ENCODE results near the gene C16orf96. TPM values are rescaled to one million over a fixed set of nuclear protein-coding genes. Genes with fewer than 3 reads are reported as not detected.
A peak's percentile ranks its signal among the peaks of the same experiment; 100 is the strongest.

The C16orf96 gene
- polyA plus RNA-seq, 1 experiment, result not detected

DNA sequence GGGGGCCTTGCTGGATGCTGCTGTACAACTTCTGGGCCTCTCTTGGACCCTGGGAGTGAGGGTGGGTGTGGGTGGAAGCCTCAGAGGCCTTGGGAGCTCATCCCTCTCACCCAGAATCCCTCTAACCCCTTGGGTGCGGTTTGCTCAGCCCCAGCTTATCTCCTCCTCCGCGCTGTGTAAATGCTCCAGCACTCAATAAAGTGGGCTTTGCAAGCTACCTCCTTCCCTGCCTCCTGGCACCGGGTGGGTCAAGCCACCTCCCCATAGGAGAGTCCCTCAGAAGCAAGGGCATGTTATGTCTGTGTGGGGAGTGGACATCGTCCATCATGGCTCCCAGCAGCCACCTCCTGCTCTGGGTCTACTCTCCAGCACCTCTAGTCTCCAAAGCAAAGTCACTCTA is 46.0 kb upstream of the C16orf96 start:
- H3K27ac ChIP-seq (ENCODE audit: low read depth, low read length), result no peak overlapping the region
- no peak overlapping the region for H3K4me3 ChIP-seq (ENCODE audit: low read depth, low read length)
- ChIA-PET CTCF (interaction anchor here (0.9 to 6.8 kb wide), 6 partner anchors 7 to 114 kb away, joined by 3 to 45 read pairs (median 6); partner anchors contain the start of gene MGRN1), POLR2A (no interaction called here)
- DNase-seq (ENCODE audit: low read depth, low spot score), result no peak
- H3K9me3 ChIP-seq (ENCODE audit: control insufficient read depth, insufficient read depth, low read length), result no peaks in the 10 kb centered on the region; the same call in 1 of the 2 replicates
- TF ChIP-seq, protein P1, sequence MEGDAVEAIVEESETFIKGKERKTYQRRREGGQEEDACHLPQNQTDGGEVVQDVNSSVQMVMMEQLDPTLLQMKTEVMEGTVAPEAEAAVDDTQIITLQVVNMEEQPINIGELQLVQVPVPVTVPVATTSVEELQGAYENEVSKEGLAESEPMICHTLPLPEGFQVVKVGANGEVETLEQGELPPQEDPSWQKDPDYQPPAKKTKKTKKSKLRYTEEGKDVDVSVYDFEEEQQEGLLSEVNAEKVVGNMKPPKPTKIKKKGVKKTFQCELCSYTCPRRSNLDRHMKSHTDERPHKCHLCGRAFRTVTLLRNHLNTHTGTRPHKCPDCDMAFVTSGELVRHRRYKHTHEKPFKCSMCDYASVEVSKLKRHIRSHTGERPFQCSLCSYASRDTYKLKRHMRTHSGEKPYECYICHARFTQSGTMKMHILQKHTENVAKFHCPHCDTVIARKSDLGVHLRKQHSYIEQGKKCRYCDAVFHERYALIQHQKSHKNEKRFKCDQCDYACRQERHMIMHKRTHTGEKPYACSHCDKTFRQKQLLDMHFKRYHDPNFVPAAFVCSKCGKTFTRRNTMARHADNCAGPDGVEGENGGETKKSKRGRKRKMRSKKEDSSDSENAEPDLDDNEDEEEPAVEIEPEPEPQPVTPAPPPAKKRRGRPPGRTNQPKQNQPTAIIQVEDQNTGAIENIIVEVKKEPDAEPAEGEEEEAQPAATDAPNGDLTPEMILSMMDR (IDR thresholded peaks at IDR 0.05; ENCODE audit: low read depth, low read length), result no peak
- H3K27me3 ChIP-seq (ENCODE audit: control insufficient read depth, insufficient read depth, low read length), result no peaks in the 10 kb centered on the region

DNA sequence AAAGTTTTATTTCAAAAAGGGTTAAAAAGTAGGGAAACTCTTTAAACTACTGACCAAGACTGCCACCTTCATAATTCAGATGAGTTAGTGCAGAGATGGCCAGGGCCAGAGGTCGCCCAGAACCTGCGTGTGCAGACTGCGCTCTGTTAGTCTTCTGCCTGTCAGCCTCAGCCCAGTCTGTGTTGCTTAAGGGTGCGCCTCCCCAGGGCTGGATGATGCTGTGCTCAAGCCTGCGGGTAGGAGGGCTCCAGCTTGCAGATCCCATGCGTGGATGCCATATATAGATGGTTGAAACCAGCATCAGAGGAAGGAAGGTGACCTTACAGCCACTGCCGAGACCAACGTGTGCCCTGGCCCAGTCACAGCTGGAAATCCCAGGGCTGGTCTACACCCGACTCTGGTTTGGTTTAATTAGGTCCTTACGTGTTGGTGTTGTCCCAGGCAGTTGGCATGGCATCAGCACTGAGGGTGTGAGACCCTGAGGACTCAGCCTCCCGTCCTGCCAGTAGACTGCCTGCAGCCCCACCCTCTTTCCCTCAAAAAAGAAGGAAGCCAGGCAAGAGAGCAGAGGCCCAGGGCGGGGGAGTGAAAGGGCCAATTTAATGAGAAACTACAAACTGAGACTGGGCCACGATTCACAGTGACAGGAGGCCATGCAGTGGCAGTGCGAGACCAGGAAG is 45.3 kb upstream of the C16orf96 start:
- CTCF ChIA-PET, result interaction anchor here (1.0 to 6.8 kb wide), 6 partner anchors 6 to 75 kb away, joined by 3 to 45 read pairs (median 6); no protein-coding TSS in a partner anchor
- TF ChIP-seq, protein P1 (IDR thresholded peaks at IDR 0.05; ENCODE audit: low read depth, low read length), result no peak

DNA sequence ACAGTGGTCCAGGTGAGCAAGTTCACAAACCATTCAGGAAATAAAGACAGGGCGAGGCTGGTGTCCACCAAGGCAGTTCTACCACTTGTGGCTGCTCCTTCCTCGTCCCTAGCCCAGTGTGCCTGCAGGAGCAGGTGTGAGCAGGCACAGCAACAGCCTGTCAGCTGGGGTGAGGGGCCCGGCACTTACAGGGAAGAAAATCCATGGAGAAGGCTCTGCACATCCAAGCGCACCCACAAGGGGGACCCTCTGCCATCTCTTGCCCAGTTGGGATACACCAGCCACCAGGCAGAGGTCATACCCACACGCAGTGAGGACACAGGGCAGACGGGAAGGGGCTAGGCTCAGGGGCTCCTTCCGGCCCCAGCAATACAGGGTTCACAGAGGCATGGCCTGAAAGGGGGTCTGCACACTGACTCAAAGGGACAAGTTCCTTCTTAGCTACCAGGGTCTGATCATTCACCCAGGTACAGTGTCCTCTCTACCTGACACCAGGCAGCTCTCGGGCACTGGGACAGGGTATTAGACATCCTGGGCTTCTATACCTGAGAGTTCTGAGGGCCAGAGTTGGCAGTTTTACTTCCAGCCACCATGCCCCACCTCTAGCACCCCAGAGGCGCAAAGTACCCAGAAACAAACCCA is 44.6 kb upstream of the C16orf96 start:
- Histone ChIP-seq H3K9me3 (ENCODE audit: control insufficient read depth, insufficient read depth, low read length) (no peaks in the 10 kb centered on the region; the same call in 1 of the 2 replicates), H3K4me3 (ENCODE audit: low read depth, low read length) (no peak overlapping the region), H3K27me3 (ENCODE audit: control insufficient read depth, insufficient read depth, low read length) (no peaks in the 10 kb centered on the region), H3K27ac (ENCODE audit: low read depth, low read length) (no peak overlapping the region)
- ChIA-PET POLR2A (interaction anchor here (1.1 kb wide), 1 partner anchor 41 kb away, joined by 9 read pairs; no protein-coding TSS in a partner anchor), CTCF (interaction anchor here (1.0 to 1.1 kb wide), 2 partner anchors 11 to 37 kb away, joined by 3 read pairs; no protein-coding TSS in a partner anchor)
- TF ChIP-seq, protein P1 (IDR thresholded peaks at IDR 0.05; ENCODE audit: low read depth, low read length), result peak; percentile 61
- DNase-seq (ENCODE audit: low read depth, low spot score), result no peak

More for the DNA sequence above, 45.3 kb upstream of the C16orf96 start:
- no peak overlapping the region for H3K4me3 ChIP-seq (ENCODE audit: low read depth, low read length)
- DNase-seq (ENCODE audit: low read depth, low spot score), result no peak
- POLR2A ChIA-PET, result interaction anchor here (1.1 kb wide), 1 partner anchor 41 kb away, joined by 9 read pairs; no protein-coding TSS in a partner anchor
- no peaks in the 10 kb centered on the region for H3K27me3 ChIP-seq (ENCODE audit: control insufficient read depth, insufficient read depth, low read length)
- H3K27ac ChIP-seq (ENCODE audit: low read depth, low read length), result no peak overlapping the region
- H3K9me3 ChIP-seq (ENCODE audit: control insufficient read depth, insufficient read depth, low read length), result no peaks in the 10 kb centered on the region; the same call in 1 of the 2 replicates

DNA sequence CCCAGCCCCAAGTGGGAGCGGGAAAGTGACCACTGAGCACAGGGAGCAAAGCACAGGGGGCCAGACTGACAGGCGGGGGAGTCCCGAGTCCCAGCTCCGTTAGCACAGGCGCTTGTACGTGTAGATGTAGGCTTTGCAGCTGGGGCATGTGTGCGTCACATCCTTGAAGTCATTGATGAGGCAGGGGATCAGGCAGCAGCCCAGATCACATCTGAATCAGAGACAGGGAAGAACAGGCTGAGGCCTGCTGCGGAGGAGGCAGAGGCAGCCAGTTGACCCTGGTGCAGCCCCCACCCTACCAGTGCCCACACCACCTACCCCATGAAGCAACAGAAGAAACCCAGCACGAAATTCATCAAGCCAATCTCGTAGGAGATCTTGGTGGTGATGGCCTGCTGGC is 43.7 kb upstream of the C16orf96 start:
- POLR2A ChIA-PET, result no interaction called here
- H3K4me3 ChIP-seq (ENCODE audit: low read depth, low read length), result no peak overlapping the region
- H3K9me3 ChIP-seq (ENCODE audit: control insufficient read depth, insufficient read depth, low read length), result no peaks in the 10 kb centered on the region; the same call in 1 of the 2 replicates
- DNase-seq (ENCODE audit: low read depth, low spot score), result no peak
- CTCF ChIA-PET, result interaction anchor here (1.0 kb wide), 1 partner anchor 36 kb away, joined by 3 read pairs; no protein-coding TSS in a partner anchor
- no peaks in the 10 kb centered on the region for H3K27me3 ChIP-seq (ENCODE audit: control insufficient read depth, insufficient read depth, low read length)
- TF ChIP-seq, protein P1 (IDR thresholded peaks at IDR 0.05; ENCODE audit: low read depth, low read length), result no peak
- no peak overlapping the region for H3K27ac ChIP-seq (ENCODE audit: low read depth, low read length)

All from AG04450 (cell line).